Activated CD4-positive, alpha-beta T cell treated with anti-CD3 and anti-CD28 coated beads for 1 hour (primary cell): ENCODE measurements around the gene MRPL40.
A peak's percentile ranks its signal among the peaks of the same experiment; 100 is the strongest.

ENCODE experiments used
- DNase-seq: peaks from one replicate; pipeline ENCODE4 v3.0.0-alpha.2; 2020

Gene MRPL40

DNA sequence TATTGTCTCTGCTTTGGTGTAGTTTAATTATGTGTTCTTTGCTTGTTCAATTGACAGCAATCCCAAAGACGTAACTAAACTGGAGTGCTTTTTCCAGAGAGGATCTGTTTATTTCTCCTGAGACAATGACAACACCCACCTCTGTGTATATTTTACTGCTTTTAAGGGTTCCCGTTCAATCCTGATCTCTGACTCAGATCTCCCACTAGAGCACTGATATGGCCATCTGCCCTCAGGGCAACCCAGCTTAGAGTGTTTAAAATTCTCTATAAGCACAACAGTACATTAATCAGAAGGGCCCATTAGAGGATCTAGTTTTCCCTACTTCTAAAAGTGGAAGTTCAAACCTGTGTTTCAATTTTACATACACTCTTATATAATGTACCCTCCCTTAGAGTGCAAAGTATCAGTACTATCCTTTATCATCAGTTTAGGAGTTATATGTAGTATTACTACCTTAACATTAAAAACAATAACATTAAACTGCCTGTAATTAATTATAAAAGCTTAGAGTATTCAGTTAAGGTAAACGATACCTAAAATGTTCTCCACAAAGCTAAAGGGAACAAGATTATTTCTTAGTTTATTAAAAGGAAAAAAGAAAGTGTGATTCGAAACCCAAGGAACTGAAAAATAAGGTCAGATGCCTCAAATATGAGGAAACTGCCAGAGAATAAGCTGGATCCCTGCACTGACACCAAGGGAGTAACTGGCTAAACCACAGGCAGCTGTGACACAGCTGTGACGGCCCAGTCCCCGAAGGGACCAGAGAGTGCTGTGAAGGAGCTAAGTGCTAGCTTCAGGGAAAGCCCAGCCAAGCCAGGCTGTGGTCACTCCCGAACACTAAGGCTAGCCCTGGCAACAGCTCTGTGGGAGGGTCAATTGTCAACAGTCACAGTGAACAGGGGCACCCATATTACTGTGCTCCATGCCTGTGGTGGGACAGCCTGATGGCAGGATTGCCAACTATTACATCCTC, 31.4 kb downstream of the MRPL40 start:
- no peak for DNase-seq

DNA sequence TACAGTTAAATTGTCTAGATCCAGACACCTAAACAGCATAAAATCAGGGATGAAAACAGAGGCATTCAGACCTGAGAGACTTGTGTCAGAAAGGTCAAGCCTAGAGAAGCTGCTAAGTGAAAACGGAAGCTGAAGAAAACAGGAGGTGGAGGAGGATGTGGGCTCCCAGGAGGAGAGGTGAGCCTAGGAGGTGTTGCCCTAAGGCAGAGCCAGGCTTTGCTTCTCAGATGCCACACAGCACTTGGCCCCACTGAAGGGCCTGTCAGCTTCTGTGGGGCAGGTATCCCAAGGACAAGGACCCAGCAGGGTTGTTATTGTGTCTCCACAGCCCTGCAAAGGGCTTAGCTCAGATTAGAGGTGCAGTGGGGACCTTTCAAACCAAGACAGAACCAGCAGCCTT, 32.2 kb downstream of the MRPL40 start:
- no peak for DNase-seq

DNA sequence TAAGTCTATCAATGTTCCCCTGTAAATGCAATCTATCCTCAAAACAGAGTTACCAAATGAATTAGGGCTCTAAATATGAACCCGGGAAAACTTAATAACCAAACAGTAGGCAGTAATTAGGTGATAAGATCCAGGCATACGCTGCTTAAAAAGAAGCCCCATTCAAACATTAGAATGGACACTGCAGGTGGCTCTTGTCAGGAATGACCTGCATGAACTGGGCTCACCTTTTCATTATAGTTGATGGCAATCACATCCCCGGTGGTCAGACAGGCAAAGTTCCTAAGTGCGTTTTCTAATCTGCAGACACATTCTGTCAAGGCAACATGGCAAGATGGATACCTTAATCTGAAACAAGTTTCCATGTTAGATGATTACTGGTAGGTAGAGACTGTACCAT, 32.6 kb downstream of the MRPL40 start:
- no peak for DNase-seq

DNA sequence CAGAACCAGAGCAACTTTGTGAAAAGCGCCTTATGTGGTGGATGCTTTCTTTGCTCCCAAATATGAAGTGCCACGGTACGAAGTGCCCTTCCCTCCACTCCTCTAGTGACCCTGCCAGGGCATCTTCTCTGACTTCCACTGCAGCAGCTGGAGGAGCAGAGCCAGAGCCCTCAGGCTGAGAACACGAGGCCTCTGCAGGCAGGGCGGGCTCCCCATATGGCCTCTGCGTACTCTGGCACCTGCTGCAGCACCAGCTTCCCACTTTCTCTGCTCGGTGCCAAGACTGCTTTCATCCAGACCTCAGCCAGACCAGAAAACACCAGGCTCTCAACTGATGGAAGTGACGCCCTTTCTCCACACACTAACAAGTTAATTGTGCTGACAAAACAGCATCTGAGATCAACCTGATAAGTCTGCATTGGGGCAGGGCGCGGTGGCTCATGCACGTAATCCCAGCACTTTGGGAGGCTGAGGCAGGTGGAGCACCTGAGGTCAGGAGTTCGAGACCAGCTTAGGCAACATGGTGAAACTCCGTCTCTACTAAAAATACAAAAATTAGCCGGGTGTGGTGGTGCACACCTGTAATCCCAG, 33.9 kb downstream of the MRPL40 start:
- no peak for DNase-seq

DNA sequence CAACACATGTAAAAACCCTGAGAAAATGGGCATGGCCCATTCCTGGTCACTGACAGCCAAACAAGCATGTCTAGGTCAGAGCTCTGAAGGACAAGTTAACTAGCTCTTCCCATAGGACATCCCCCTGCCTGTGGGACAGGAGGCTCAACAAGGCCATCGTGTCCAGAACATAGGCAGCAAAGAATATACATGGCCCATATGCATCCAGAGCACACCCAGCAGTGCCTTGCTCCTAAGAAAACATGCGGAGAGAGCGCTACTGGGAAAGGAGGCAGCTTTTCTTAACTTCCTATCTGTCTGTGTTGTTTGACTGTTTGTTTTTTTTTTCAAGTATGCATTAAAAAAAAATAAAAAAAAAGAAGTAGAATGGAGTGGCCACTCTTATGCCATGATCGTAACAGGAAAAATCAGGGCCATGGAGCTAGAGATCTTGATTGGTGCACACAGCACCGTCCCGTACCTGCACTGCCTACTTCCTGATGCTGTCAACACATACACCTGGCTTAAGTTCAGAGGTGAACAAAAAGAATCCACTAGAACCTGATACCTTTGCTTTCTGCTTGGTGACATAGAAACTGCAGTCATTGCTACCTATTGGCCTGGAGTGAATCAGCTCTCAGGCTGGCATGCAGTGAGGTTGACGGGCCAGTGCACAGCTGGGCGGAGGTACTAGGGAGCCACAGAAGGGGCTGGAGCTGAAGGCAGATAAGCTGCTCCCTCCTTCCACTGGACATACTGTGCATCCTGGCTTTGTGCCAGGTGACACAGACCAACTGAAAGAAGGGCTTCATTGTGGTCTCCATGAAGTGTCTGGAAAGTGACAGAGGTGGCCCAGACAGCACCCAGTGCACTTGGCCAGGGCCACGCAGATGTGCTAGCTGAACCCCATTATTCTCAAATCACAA, 34.8 kb downstream of the MRPL40 start:
- no peak for DNase-seq

DNA sequence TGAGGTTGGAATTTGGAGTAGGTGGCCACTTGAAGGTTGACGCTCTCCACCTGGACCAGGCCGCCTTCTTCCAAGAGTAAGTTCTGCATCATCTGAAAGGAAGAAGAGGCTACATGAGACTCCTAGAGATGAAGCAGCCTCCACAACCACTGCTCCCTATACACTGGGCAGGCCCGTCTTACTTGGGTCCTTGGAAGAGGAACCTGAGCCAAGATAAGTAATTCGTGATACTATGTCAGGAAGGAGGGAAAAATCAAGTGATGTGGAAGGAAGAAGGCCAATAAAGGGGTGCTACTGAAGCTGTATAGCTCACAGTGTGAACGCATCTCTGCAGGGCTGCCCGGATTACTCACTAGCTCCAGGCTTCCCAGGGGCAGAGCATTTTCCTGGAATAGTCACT, 35.6 kb downstream of the MRPL40 start:
- DNase-seq: no peak

DNA sequence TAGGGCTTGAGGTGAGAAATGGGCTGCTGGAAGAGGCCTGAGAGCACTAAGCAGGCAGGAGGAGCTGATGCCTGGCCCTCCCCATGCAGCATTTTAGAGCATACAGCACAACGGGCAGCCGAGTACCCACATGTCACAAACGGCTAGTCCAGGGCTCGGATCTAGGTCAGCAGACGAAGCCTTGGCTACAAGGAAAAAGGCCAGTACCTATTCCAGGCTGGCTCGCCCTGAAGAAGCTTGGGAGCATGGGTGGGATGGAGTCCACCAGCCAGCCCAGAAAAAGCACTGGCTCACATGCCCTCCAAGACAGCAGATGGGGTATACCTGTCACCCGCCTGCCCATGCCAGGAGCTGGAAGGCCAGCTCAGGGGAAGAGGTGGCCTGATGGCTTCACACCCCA, 37.1 kb downstream of the MRPL40 start:
- DNase-seq: no peak

DNA sequence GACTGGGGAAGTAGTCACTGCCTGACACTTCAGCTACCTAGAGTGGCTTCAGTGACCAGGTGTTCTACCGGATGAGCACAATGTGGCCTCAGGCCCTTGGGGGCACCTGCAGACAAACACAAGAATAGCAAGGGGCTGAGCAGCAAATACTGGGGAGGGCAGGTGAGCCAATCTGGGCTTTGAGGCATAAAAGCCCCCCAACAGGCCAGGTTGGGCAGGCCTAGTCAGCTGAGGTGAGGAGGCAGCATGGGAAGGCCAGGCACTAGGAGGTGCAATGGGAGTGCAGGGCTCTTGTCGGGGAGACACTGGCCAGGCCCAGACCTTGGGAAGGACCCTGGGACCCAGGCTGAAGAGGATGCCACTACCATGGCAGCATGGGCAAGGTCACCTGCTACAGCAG, 37.7 kb downstream of the MRPL40 start:
- DNase-seq: no peak

DNA sequence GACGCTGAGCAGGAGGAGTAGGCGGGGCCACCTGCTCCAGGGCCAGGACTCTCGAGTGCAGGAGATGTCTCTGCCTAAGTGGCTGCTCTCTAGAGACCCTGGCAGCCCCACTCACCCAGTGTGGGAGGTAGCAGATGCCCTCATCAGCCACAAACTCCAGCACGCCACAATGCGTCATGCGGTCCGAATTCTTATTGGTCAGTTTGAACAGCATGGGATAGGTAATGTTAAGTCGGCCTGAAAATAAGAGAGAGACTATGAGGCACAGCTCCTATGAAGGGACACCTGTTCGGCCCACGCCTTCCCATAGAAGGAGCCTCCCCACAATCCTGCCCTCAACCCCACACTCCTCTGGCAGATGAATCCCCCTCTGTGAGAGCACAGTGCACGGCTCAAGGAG, 39.2 kb downstream of the MRPL40 start:
- DNase-seq: no peak

DNA sequence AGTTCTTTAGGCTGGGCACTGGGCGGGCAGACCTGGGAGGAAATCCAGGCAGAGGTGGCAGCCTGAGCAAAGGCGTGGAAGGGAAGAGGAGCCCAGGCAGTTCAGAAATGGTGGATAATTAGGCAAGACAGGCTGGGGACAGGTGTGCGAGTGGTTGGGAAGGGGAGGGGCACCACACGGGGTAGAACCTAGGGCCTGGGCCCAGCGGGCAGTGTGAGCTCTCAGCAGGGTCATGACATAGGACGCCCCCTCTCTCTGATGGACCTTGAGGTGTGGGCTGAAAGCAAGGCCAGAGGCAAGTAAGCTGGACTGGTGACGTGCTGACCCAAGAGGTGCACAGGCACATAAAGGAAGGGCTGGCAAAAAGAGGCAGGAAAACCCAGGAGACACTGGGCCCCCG, 39.9 kb downstream of the MRPL40 start:
- DNase-seq: no peak

DNA sequence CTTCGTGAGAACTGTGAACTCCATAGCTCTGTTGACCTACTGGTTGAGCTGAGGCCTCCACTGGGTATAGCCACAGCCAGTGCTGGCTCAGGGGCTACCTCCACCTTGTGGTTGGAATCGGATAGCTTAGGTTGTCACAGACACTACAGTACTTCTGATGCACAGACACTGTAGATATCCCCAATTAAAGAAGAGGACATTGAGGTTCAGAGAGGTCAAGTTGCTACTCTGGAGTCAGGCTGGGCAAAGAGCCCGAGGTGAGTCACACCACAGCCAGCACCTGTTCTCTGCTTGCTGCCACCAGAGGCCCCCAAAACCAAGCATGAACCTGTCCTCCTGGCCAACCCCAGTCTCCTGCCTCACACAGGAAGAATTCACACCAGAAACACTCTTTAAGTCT, 41.2 kb downstream of the MRPL40 start:
- no peak for DNase-seq

DNA sequence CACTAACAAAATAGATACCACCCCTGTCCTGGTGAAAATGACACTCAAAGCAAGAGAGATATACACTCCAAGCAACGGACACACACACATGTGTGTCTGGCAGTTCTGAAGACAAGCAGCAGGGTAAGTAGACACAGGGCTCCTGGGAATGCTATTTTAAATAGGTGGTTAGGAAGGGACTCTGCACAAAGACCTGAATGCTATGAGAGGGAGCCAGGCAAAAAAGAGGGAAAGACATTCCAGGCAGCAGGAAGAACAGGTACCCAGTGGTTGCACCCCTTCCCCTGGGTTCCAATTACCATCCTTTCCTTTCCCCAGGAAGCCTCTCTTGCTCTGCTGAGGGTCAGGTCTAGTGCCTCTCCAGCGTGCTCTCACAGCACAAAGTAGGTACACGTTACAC, 43.7 kb downstream of the MRPL40 start:
- DNase-seq: no peak

DNA sequence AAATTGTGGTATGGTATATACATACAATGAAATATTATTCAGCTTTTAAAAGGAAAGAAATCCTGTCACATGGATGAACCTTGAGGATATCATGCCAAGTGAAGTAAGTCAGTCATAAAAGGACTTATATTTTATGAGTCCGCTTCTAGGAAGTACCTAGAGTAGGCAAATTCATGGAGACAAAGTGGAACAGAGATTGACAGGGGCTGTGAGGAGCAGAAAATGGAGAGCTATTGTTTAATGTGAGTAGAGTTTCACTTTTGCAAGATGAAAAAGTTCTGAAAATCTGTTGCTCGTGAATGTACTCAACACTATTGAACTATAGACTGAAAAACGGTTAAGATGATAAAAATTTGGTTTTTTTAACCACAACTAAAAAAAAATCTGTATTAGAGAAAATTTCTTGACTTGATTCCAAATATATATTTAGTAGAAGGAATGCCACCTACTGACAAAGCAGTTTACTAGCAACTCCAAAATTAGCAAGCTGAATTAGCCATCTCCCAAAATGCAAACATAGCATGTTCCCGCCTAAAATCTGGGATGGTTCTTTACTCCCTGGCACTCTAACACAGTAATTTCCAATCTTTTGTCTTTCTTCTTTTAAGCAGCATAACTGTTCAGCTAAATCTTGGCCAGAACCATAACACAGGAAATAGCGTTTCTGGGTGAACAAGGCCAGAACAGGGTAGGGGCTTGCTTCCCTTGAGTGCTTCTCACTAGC, 45.1 kb downstream of the MRPL40 start:
- DNase-seq: no peak

DNA sequence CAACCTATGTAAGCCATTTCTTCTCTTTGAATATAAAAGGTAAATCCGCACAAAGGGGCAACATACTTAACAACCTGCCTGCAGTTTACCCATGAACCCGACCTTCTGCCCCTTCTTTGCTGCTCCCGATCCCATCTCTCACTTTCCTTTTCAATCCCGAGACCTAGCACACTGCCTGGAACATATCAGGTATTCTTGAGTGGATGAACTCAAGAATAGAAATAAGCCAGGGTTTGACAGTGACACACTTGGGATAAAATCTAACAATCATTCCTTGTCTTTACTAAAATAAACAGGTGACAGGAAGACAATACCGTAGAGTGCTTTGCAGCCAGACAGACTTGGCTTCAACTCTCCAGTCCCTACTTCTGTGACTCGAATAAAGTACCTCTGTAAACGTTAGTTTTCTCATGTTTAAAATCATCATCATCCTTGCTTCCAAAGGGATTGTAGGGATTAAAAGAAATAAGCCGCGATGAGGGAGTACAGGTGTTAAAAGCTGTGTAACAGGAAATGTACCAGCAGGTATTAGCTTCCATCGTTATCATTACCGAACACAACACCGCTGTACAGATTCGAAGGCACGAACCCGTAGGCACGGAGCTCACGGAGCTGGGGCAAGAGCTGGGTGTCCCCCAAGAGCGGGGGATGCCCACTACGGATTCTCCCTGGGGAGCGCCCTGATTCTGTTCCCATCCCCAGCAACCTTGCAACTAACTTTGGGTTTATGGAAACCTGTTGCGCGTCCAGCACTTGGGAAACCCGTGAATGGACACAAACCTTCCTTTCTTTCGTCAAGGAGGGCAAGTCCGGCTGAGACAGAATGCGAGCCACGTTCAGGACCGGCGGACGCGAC, 45.9 kb downstream of the MRPL40 start:
- no peak for DNase-seq

DNA sequence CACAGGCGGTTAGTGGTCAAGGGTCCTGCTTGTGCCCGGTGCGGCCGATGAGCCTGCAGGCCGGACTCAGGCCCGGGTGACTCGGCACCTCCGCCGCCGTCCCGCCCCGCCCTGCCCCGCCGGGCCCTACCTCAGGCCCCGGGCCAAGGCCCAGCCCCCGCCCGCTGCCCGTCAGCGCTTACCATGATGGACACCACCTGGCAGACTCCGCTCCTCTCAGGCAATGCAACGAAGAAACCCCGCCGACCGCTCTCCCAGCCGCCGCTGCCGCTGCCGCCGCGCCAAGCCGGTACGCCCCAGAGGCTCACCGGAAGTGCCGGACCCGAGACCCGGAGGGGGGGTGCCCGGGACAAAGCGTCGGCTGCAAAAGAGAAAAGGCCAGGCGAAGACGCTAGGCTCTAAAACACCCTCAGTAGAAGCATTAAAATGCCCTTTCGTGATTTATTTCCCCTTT, 46.6 kb downstream of the MRPL40 start, which contains the start of gene UFD1:
Gene UFD1 (minus strand): TSS at position 293 of the 454 bp plus-strand sequence. CDS start 108 bp downstream, at position 185.
- DNase-seq: peak; percentile 65

DNA sequence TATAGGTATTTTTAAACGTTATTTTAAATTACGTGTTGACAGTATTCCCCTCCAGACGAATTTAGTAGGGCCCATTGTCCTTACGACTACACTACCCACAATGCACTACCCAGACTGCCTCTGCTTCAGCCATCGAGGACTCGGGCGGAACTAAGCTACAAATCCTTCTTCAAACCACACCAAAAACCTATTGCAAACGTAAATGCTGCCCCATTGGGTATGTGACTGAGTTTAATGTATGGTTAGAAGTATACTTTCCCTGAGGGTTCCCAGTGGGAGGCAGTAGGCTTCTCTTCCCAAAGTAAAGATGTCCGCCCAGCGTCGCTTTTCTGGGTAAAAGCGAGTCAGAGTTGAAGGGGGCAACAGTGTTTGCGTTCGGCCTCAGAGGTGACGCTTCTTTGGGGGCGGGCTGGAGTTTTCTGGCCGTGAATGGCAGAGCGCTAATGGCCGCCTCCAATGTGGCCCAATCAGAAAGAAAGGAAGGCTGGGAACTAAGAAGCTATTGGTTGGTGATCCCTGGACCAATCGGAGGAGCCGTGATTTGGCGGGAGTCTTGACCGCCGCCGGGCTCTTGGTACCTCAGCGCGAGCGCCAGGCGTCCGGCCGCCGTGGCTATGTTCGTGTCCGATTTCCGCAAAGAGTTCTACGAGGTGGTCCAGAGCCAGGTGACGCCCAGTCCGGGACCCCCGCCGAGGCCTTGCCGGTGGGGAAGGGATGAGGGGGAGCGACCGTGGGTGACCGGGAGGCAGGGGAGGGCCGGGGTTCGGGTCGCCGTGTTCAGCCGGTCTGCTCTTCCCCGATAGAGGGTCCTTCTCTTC, 47.2 kb downstream of the MRPL40 start, which contains the start of gene CDC45:
Gene CDC45 (plus strand): TSS at position 566 of the 818 bp plus-strand sequence. CDS start 49 bp downstream, at position 615.
- peak; percentile 88 for DNase-seq

DNA sequence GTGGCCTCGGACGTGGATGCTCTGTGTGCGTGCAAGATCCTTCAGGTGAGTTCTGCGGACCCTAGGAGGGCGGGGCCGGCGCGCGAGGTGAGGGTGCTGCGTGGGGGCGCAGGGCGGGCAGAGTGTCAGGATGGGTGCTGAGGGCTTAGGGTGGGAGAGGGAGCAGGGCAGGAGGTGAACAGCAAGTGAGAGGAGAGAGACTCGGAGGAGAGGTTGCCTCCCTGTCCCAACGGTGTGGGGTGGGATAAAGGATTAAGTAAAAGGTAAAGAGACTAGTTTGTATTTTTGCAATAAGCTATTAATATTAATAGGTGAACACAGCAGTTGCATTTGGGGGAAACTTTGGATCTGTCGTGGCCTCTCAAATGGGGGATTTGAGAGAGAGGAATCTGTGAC, 47.8 kb downstream of the MRPL40 start:
- no peak for DNase-seq

DNA sequence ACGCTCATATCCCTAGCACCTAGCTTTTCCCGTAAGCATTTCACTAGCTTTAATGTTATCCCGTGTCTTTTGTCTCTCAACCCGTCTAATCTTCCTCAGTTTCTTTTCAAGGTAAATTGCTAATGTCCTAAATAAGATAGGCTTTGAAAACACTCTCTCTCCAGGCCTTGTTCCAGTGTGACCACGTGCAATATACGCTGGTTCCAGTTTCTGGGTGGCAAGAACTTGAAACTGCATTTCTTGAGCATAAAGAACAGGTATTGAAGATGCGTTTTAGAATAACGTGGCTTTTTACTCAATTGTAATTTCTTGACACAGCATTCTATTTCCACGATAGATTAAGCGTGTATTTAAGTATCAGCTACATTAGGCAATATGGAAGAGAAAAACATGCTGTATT, 48.4 kb downstream of the MRPL40 start:
- DNase-seq: no peak

DNA sequence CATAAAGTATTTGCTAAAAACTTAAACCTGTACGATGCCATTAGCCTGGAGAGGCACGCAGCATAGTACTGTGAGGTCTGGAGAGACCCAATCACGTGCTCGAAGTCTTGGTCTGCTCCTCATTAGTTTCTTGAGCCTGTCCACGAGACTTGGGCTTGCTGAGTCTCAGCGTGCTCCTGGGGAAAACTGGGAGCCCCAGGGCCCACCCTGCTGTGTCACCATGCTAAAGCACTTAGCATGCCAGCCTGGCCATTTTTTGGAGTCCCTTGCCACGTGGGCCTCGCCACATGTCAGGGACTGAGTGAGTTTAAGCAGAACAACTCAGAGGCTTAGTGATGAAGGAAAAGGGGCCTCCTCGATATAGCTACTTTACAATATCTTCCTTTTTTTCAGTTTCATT, 50.0 kb downstream of the MRPL40 start:
- no peak for DNase-seq

DNA sequence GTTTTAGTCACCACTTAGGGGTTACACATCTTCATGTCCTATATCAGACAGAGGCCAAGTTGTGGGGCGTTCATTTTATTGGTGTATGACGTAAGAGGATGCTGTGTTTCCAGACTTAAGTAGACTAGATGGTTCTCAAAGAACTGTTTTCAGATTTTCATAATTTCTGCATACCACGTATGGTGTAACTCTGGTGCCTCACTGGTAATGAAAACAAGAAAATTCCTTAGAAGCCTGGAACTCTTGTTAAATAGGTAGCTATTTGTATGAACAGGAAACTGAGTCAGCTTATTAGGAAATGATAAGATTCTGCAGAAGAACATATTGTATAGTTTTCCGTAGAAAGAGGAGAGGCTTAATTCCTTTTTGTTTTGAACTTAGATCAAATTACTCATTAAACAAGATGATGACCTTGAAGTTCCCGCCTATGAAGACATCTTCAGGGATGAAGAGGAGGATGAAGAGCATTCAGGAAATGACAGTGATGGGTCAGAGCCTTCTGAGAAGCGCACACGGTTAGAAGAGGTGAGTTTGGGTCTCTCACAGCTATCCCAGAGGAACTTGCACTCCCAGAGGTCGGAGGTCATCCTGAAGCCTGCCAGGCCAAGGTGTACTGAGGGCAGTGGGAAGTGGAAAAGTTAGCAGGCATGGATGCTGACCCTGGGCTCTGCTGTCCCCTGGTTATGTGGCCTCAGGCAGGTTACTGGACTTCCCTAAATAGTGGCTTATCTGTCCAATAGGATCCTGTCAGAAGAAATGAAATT, 51.3 kb downstream of the MRPL40 start:
- no peak for DNase-seq
